MCF 10A (cell line): ENCODE measurements around the gene ZBTB49. TPM values are rescaled to one million over a fixed set of nuclear protein-coding genes. Genes with fewer than 3 reads are reported as not detected.

Experiments
- BruUV-seq: library from RNA; stranded (reverse); fragments of 400-500 nt; replicated peaks from 2 replicates; lab custom pipeline; 2021; lab: Mats Ljungman, UMichigan
- CTCF ChIA-PET: fragments of 300-600 bp; sonication (Branson Sonifier 250); formaldehyde crosslinking; extraction: SDS; loops from one replicate; lab custom pipeline; 2021; ENCODE audit warnings: antibody characterized with exemption, inconsistent platforms; lab: Yijun Ruan, JAX
- POLR2A ChIA-PET: fragments of 300-600, 350-650 bp; sonication (Branson Sonifier 250); formaldehyde crosslinking; extraction: SDS; loops from one replicate; lab custom pipeline; 2020; ENCODE audit warnings: antibody characterized with exemption, inconsistent platforms; lab: Yijun Ruan, JAX
- DNase-seq: peaks from one replicate; pipeline ENCODE4 v3.0.0-alpha.2; 2018; ENCODE audit not compliant: unreplicated experiment
- H3K27ac Mint-ChIP-seq: one replicate; pipeline ENCODE4 v1.8.0; 2022; ENCODE audit warnings: mild to moderate bottlenecking, low read depth, mixed read lengths; ENCODE audit not compliant: unreplicated experiment
- H3K27me3 Mint-ChIP-seq: one replicate; pipeline ENCODE4 v1.8.0; 2022; ENCODE audit warnings: mixed read lengths; ENCODE audit not compliant: insufficient read depth, unreplicated experiment
- H3K36me3 Mint-ChIP-seq: one replicate; pipeline ENCODE4 v1.8.0; 2022; ENCODE audit warnings: mild to moderate bottlenecking, moderate library complexity, mixed read lengths; ENCODE audit not compliant: insufficient read depth, unreplicated experiment
- H3K4me1 Mint-ChIP-seq: one replicate; pipeline ENCODE4 v1.8.0; 2022; ENCODE audit warnings: mixed read lengths; ENCODE audit not compliant: insufficient read depth, unreplicated experiment
- H3K4me3 Mint-ChIP-seq: one replicate; pipeline ENCODE4 v1.8.0; 2022; ENCODE audit warnings: mild to moderate bottlenecking, moderate library complexity, mixed read lengths; ENCODE audit not compliant: unreplicated experiment
- H3K9me3 Mint-ChIP-seq: one replicate; pipeline ENCODE4 v1.8.0; 2022; ENCODE audit warnings: mixed read lengths; ENCODE audit not compliant: unreplicated experiment
- intact Hi-C: fragments of 100-400 bp; cut with micrococcal nuclease; formaldehyde crosslinking; loops from 2 replicates; pipeline ENCODE4 v1.14.1; 2022
- total RNA-seq: library from RNA; stranded (reverse); gene quantifications from 2 replicates; pipeline ENCODE4 v1.2.3, GENCODE V29; 2022
- TF ChIP-seq, protein P1 (sequence below): fragments of 200-600 bp; IDR thresholded peaks from one replicate; pipeline ENCODE4 v1.8.0; 2022; ENCODE audit warnings: antibody characterized with exemption, mild to moderate bottlenecking; ENCODE audit not compliant: unreplicated experiment

The ZBTB49 gene
- total RNA-seq, 1 experiment from 2014 or later = 5.9 TPM

DNA sequence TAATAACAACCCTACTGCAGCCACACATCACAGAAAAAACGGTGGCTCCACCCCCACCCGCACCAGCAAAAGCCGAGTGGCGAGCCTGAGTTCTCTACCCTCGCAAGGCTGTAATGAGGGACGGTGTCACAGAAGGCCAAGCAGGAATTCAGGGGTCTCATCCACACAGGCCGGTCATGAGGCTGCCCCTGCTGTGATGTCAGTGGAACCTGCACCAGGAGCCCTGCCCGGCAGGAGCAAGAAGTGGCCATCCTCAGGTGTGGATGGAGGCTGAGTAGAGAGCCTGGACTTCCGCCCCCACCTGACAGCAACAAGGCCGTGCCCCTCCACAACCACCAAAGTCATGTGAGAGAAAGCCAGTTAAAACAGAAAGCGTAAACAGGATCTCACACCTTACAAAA is 20.7 kb upstream of the ZBTB49 start:
- ChIA-PET CTCF (interaction anchor here (1.1 kb wide), 1 partner anchor 15 kb away, joined by 4 read pairs; no protein-coding TSS in a partner anchor), POLR2A (interaction anchor here (1.1 to 4.0 kb wide), 3 partner anchors 16 to 21 kb away, joined by 3 to 33 read pairs (median 11); partner anchors contain the start of genes LYAR, TMEM128 and ZBTB49)
- peaks cover 14% of the 10 kb centered on the region for H3K36me3 Mint-ChIP-seq

DNA sequence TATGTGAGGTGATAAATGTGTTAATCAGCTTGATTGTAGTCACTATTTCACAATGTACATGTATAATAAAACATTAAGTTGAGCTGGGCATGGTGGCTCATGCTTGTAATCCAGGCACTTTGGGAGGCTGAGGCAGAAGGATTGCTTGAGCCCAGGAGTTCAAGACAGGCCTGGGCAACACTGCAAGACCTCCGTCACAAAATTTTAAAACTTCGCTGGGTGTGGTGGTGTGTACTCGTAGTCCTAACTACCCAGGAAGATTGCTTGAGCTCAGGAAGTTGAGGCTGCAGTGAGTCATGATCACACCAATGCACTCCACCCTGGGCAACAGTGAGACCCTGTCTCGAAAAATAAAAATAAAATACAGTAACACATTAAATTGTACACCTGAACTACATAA is 20.2 kb upstream of the ZBTB49 start:
- Mint-ChIP-seq H3K27me3 (no peaks in the 10 kb centered on the region), H3K36me3 (peaks cover 19% of the 10 kb centered on the region), H3K4me3 (no peak overlapping the region), H3K9me3 (no peaks in the 10 kb centered on the region), H3K4me1 (peaks cover 53% of the 10 kb centered on the region), H3K27ac (peak overlapping the region; percentile 96)
- TF ChIP-seq, protein P1, sequence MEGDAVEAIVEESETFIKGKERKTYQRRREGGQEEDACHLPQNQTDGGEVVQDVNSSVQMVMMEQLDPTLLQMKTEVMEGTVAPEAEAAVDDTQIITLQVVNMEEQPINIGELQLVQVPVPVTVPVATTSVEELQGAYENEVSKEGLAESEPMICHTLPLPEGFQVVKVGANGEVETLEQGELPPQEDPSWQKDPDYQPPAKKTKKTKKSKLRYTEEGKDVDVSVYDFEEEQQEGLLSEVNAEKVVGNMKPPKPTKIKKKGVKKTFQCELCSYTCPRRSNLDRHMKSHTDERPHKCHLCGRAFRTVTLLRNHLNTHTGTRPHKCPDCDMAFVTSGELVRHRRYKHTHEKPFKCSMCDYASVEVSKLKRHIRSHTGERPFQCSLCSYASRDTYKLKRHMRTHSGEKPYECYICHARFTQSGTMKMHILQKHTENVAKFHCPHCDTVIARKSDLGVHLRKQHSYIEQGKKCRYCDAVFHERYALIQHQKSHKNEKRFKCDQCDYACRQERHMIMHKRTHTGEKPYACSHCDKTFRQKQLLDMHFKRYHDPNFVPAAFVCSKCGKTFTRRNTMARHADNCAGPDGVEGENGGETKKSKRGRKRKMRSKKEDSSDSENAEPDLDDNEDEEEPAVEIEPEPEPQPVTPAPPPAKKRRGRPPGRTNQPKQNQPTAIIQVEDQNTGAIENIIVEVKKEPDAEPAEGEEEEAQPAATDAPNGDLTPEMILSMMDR = no peak
- intact Hi-C loops = no loop called here
- BruUV-seq = no TSS peak
- peak; percentile 75 for DNase-seq
- ChIA-PET CTCF (no interaction called here), POLR2A (interaction anchor here (0.6 to 4.0 kb wide), 4 partner anchors 16 to 744 kb away, joined by 3 to 33 read pairs (median 8); partner anchors contain the start of genes LYAR, TMEM128 and ZBTB49)

More for the DNA sequence above, 20.7 kb upstream of the ZBTB49 start:
- BruUV-seq = no TSS peak
- Mint-ChIP-seq H3K27me3 (no peaks in the 10 kb centered on the region), H3K9me3 (no peaks in the 10 kb centered on the region), H3K4me1 (peaks cover 53% of the 10 kb centered on the region), H3K4me3 (no peak overlapping the region), H3K27ac (peak overlapping the region; percentile 96)
- intact Hi-C loops = no loop called here
- TF ChIP-seq, protein P1 = no peak
- DNase-seq = no peak

DNA sequence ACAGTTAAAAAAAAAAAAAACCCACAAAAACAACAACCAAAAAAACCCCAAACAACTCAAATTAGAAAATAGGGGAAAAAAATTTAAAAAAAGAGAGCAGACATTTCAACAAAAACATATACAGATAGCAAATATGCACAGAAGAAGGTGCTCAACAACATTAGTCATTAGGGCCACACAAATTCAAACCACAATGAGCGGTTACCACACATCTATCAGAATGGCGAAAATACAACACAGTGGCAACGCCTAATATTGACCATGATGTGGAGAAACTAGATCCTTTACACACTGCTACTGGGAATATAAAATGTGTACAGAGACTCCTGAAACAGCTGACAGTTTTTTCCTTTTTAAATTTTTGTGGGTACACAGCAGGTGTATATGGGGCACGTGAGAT is 19.5 kb upstream of the ZBTB49 start:
- H3K4me1 Mint-ChIP-seq = peaks cover 53% of the 10 kb centered on the region
- intact Hi-C loops = no loop called here
- H3K36me3 Mint-ChIP-seq = peaks cover 23% of the 10 kb centered on the region
- ChIA-PET CTCF (interaction anchor here (1.5 kb wide), 1 partner anchor 19 kb away, joined by 6 read pairs; no protein-coding TSS in a partner anchor), POLR2A (interaction anchor here (1.1 to 2.9 kb wide), 2 partner anchors 15 to 20 kb away, joined by 3 to 11 read pairs; partner anchors contain the start of genes LYAR and ZBTB49)
- BruUV-seq = no TSS peak
- peak; percentile 79 for DNase-seq
- no peaks in the 10 kb centered on the region for H3K27me3 Mint-ChIP-seq
- peak overlapping the region; percentile 26 for H3K4me3 Mint-ChIP-seq
- TF ChIP-seq, protein P1 = no peak
- H3K27ac Mint-ChIP-seq = peak overlapping the region; percentile 96
- no peaks in the 10 kb centered on the region for H3K9me3 Mint-ChIP-seq

DNA sequence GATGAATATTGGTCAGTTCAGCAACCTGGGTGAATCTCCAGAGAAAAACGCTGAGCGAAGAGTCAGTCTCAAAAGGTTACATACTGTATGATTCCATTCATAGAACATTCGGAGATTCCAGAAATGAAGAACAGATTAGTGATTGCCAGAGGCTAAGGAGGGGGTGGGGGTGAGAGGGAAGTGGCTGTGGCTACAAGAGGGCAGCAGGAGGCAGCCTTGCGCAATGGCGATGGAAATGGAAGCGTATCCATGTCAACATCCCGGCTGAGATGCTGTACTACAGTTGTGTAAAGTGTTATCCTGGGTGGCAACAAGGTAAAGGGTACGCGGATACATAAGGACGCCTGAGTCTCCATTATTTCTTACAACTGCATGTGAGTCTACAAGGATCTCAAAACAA is 18.1 kb upstream of the ZBTB49 start:
- peaks cover 53% of the 10 kb centered on the region for H3K4me1 Mint-ChIP-seq
- ChIA-PET POLR2A (no interaction called here), CTCF (interaction anchor here (0.8 to 1.5 kb wide), 2 partner anchors 13 to 20 kb away, joined by 3 to 6 read pairs; no protein-coding TSS in a partner anchor)
- peak; percentile 77 for DNase-seq
- H3K4me3 Mint-ChIP-seq = no peak overlapping the region
- intact Hi-C loops = no loop called here
- no peaks in the 10 kb centered on the region for H3K27me3 Mint-ChIP-seq
- BruUV-seq = no TSS peak
- TF ChIP-seq, protein P1 = peak; percentile 11
- H3K9me3 Mint-ChIP-seq = no peaks in the 10 kb centered on the region
- H3K27ac Mint-ChIP-seq = peak overlapping the region; percentile 96
- H3K36me3 Mint-ChIP-seq = peaks cover 34% of the 10 kb centered on the region
